GM19452 (cell line): Measurements from ENCODE around the gene DCTN4.
"Not testable (repeated sequence)": the region's sequence is repeated elsewhere in the genome, so short reads cannot be mapped to it uniquely, and the experiment has no call there.

Experiments
- ATAC-seq: cut with Tn5 transposase; IDR thresholded peaks from one replicate; pipeline ENCODE4 v1.9.1; 2021; ENCODE audit not compliant: unreplicated experiment

Gene DCTN4

GRCh38 chr5:150778517-150779396, 19.9 kb upstream of the DCTN4 start, which contains the start of gene SMIM3:
Gene SMIM3 (plus strand): TSS chr5:150778757. CDS start chr5:150795441, 16,684 bp downstream.
- peak; percentile 18 for ATAC-seq

- ATAC-seq = no peak
Observed at GRCh38 chr5:150778088-150778516, 19.3 kb upstream of the DCTN4 start.

GRCh38 chr5:150777685-150778084, 18.9 kb upstream of the DCTN4 start:
- ATAC-seq = no peak

- ATAC-seq = no peak
Observed at GRCh38 chr5:150774145-150774544, 15.3 kb upstream of the DCTN4 start.

- no peak for ATAC-seq
Observed at GRCh38 chr5:150771034-150771795, 12.4 kb upstream of the DCTN4 start.

- no peak for ATAC-seq
Observed at GRCh38 chr5:150766251-150766650, 7.4 kb upstream of the DCTN4 start.

- ATAC-seq = no peak
Observed at GRCh38 chr5:150765799-150766169, 7.0 kb upstream of the DCTN4 start.

GRCh38 chr5:150765011-150765798, 6.4 kb upstream of the DCTN4 start:
- no peak for ATAC-seq

GRCh38 chr5:150764530-150764929, 5.7 kb upstream of the DCTN4 start:
- no peak for ATAC-seq

- no peak for ATAC-seq
Observed at GRCh38 chr5:150763023-150763769, 4.4 kb upstream of the DCTN4 start.

GRCh38 chr5:150762211-150762610, 3.4 kb upstream of the DCTN4 start:
- no peak for ATAC-seq

- no peak for ATAC-seq
Observed at GRCh38 chr5:150759334-150759583, 442 bp upstream of the DCTN4 start.

GRCh38 chr5:150758203-150758530, 650 bp downstream of the DCTN4 start:
- peak; percentile 18 for ATAC-seq

- no peak for ATAC-seq
Observed at GRCh38 chr5:150757087-150757649, 1.6 kb downstream of the DCTN4 start.

- ATAC-seq = no peak
Observed at GRCh38 chr5:150753863-150754262, 5.0 kb downstream of the DCTN4 start.

- ATAC-seq = no peak
Observed at GRCh38 chr5:150753463-150753862, 5.4 kb downstream of the DCTN4 start.

GRCh38 chr5:150751096-150751891, 7.5 kb downstream of the DCTN4 start:
- ATAC-seq = no peak

- no peak for ATAC-seq
Observed at GRCh38 chr5:150750469-150750868, 8.3 kb downstream of the DCTN4 start.

GRCh38 chr5:150743142-150743488, 15.7 kb downstream of the DCTN4 start:
- not testable (repeated sequence) for ATAC-seq
